GM15510 (cell line): ENCODE measurements around the gene KMT5B.
A peak's percentile ranks its signal among the peaks of the same experiment; 100 is the strongest.

ENCODE experiments used
- POLR2A ChIP-seq: IDR thresholded peaks from 3 replicates; pipeline ENCODE4 v1.6.1; 2011; ENCODE audit warnings: borderline replicate concordance; ENCODE audit not compliant: insufficient read length; ENCODE audit errors: extremely low read depth

The KMT5B gene

DNA sequence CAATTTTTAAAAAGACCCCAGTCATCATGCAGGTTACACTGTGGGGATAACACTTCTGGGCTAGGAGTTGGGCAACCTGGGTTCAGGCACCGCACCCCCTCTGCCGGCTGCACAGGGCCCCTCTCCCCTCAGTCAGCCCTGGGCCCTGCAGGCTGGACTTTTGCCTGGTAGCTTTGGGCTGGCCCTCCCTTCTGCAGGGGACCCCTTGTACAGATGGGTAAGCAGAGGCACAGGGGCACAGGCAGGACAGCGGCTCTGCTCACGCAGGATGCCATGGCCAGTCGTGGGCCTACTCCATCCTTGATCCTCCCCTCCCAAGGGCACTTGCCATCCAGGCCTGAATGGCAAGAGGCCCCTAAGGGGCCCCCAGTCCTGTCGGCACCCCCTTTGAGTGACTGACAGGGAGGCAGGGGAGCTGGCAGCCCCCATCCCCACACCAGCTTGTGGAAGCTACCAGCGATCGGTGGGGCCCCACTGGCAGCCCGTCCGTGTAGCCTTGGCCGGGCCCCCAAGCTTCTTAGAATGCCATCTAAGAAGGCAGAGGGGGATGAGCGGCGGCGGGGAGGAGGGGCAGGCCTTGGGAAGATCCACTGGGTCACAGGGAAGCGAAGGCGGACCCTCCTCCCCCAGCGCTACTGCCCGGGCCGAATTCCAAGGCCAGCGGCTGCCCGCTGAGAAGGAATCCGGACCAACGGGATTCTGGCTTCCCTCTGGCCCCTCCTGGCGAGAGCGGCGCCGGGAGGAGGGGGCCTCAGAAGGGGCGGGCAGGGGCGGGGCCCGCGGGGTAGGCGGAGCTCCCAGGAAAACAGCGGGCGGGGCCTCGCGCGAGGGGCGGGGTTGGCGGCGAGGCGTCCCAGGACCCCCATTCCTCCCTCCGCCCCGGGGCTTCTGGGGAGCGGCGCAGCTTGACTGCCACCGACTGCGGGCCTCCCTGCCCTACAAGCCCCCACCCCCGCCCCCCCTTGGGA is 85.1 kb downstream of the KMT5B start:
- TF ChIP-seq POLR2A, result no peak

DNA sequence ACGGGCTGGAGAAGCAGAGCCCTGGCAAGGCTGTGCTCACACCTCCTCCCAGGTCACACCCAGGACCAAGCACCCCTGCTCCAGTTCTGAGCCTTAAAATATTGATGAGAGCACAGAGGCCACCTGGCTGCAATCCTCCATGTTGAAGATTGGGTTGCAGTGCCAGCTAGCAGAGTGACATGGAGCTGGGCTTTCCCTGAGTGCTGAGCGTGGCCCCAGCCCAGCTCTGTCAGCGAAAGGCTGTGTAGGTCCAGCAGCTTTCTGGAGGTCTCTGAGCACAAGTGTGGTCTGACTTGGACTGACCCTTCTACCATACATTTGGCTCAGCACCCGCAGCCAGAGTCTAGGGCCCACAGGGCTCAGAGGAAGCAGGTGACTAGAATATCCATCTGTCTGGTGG is 87.9 kb downstream of the KMT5B start:
- no peak for TF ChIP-seq POLR2A

DNA sequence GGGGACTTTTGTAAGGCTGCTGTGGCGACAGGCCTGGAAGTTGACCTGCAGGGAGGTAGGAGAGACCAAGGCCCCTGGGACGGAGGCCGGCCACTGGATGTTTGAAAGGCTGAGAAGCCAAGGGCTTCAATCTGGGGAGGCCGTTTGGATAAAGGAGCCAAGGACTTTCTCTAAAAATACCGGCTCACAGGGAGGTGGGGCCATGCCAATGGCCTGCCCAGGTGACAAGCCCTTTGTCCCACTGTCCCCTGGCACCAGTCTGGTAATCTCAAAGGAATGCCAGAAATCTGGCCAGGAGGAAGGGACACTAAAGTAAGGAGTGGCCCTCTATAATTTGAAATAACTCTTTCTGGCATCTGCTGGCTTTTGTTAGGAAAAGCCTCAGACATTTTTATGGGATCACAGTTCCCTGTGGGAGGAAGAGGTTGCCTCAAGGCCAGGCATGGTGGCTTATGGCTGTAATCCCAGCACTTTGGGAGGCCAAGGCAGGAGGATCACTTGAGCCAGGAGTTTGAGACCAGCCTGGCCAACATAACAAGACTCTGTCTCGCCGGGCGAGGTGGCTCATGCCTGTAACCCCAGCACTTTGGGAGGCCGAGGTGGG is 90.1 kb downstream of the KMT5B start:
- TF ChIP-seq POLR2A, result no peak

DNA sequence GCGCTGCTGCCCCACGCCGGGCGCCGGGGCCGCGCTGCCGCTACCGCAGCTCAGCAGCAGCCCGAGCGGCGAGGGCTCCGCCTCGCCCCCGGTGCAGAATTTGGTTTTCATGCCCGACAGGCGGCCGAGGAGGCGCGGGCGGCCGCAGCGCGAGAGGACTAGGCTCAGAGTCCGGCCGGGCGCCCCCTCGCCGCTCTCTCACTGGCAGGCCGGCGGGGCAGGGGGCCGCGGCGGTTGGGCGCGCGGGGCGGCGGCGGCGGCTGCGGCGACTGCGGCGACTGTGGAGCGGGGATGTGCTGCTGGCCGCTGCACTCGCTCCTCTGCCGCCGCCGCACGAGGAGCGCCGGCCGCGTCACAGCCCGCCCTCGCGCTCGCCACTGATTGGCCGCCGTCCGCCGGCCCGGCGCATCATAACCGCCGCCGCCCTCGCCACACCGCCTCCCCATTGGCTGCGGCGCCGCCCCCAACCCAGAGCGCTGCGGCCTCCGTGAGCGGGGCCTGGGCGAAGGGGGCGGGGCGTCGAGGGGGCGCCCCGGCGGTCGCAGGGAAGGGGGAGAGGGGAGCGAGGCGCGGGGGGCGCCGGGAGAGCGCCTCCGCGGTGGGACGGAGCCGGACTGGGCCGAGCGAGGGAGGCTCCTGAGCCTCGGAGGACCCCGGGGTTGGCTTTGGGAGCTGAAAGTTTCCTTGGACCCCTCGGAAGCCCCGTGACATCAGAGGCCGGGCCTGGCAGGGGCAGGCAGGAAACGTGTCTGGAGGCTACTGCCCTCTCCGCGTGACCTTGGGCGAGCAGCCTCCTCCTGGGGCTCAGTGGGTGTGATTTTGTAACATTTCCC is 91.8 kb downstream of the KMT5B start, which contains the start of gene CHKA:
TSS of gene CHKA (minus strand) at position 322 of the 833 bp plus-strand sequence. CDS start at position 111, 211 bp downstream.
- peak; percentile 76 for TF ChIP-seq POLR2A

DNA sequence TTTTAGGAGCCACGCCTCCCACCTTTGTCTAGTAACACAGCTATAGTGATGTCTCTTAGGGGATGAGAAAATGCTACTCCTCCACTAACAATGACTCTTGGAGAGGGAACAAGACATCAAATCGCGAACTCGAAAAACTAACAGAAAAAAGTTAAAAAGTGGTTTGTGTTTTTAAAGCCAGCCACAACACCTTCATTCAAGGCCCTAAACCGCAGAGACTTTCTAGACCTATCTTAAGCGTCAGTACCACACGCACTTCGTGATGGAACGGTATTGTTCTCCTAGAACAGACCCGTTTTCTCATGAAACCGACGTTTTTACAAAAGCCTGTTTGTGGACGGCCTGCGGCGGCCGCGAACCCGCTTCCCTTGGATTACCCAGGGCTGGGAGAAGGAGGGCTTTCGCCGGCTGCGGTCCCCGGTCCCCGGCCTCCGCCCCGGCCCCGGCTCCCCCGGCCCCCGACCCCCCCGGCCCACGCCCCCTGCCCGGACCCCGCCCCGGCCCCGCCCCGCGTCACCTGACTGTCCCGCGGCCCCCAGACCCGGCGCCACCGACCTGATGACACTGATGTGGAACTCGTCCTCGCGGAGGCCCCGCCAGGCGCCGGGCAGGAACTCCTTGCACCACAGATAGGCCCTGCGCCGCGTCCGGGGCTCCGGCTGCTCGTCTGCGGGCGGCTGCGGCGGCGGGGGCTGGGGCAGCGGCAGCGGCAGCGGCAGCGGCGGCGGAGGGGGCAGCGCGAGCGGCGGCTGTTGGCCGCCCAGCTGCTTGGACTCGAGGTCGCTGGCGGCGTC is 92.6 kb downstream of the KMT5B start:
- peak; percentile 15 for TF ChIP-seq POLR2A

DNA sequence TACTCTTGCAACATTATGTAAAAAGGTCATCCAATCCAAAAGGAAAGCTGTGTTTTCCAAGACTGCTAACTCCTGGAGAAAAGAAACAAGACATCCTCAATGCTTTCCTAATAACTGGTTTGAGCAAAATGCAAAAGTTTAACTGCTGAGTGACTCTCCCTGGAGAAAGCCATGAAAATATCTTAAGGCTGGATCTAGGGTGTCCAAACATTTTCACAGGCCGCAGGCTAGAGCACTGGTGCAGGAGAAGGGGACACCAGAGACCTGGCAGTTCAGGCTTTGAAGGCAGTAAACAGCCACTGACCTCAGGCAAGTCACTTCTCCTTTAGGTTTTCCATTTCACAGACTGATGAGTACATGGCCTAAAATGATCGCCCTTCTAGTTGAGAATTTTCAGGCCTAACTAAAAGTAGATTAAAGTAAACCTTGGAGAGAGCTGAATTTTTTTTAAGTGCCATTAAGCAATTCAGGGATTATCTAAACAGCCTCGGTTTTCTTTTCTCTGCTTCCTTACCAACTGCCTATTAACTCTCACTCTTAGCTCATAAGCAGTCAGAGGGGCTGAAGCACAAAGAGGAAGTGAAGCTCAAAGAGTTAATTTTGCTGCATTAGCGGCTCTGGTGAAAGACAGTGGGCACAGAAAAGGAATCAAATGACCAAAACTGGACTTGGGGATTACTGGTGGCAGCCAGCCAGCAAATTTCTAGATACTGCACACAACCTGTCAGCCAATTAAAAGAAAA is 94.2 kb downstream of the KMT5B start:
- no peak for TF ChIP-seq POLR2A

DNA sequence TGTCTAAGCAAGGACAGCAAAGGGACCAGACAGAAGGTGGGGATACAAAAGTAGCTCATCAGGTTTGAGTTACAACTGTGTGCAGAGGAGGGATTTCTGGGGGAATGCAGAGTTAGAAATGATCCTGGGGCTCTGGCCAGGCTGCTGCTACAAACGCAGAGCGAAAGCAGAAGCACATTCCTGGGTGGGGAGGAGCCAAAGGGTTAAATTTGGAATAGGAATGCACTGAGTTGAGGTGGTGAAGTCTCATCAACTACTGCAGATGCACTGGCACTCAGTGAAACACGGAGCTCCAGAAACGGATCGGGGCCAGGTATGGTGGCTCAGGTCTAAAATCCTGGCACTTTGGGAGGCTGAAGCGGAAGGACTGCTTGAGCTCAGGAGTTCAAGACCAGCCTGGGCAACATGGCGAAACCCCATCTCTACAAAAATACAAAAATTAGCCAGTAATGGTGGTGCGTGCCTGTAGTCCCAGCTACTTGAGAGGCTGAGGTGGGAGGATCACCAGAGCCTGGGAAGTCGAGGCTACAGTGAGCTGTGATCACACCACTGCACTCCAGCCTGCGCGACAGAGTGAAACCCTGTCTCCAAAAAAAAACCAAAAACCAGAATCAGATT is 95.1 kb downstream of the KMT5B start:
- no peak for TF ChIP-seq POLR2A

DNA sequence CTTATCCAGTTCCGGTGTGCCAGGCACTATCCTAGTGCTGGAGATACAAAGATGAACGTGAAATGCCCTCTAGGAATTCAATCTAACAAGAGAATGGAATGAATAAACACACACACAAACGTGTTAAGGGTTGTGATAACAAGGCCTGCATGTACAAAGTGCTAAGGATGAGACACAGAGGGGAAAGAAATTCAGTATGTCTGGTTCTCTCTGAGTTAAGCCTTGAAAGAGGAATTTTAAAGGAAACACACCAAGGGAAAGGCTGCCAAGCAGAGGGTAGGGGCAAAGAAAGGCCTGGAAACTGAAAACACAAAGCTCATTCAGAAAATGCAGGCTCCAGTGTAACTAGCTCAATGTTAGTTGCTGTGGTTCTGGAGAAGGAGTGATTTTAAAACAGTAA is 96.1 kb downstream of the KMT5B start:
- no peak for TF ChIP-seq POLR2A

DNA sequence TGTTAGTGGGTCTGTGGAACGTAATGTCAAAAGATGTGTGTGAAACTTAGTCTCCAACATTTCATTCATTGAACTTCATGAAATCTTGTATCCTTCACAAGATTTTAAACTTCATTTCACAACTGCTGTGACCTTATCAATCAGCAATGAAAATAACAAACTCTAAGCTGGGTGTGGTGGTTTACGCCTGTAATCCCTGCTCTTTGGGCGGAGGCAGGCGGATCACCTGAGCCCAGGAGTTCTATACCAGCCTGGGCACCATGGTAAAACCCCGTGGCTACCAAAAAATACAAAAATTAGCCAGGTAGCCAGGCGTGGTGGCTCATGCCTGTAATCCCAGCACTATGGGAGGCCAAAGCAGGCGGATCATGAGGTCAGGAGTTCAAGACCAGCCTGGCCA is 97.0 kb downstream of the KMT5B start:
- no peak for TF ChIP-seq POLR2A

DNA sequence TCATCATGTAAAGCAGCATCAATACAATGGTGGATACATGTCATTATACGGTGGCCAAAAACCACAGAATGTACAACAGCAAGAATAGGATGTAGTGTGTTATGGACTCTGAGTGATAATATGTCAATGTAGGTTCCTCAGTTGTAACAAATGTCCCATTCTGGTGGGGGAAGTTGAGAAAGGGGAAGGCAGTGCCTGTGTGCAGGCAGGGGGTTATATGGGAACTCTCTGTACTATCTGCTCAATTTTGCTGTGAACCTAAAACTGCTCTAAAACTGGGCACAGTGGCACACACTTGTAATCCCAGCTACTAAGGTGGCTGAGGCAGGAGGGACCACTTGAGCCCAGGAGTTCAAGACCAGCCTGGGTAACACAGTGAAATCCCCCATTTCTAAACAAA is 97.8 kb downstream of the KMT5B start:
- TF ChIP-seq POLR2A, result no peak

DNA sequence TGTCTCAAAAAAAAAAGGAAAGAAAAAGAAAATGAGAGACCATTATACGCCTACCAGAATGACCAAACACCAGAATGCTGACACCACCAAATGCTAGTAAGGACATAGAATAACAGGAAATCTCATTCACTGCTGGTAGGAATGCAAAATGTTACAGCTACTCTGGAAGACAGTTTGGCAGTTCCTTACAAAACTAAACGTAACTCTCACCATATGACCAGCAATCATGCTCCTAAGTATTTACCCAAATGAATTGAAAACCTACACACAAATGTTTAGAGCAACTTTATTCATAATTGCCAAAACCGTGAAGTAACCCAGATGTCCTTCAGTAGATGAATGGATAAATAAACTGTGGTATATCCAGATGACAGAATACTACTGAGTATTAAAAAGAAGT is 99.1 kb downstream of the KMT5B start:
- TF ChIP-seq POLR2A, result no peak

DNA sequence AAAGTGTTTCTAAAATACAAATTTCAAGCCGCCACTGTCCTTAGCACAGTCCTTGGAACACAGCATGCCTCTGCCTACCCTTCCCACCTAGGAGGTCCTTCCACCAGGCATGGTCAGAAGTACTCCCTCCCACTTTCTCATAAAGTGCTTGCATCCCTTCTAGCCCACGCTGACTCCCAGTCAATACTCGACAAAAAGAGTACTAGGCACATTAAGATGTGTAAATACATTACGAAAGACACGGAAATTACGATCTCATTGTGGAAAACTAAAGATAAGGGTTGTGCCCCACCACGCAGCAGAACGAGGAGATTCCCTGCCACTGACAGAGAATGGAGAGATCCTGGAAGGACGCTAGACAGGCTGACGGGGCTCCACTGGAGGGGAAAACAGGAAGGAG is 105.4 kb downstream of the KMT5B start:
- no peak for TF ChIP-seq POLR2A
